Psoas muscle (tissue), 8 donors: Measurements from ENCODE around the gene PTGIR. TPM values are rescaled to one million over a fixed set of nuclear protein-coding genes. Genes with fewer than 3 reads are reported as not detected.
A peak's percentile ranks its signal among the peaks of the same experiment; 100 is the strongest.

Source experiments
- ATAC-seq, 4 donors: fragments of 200-7000 bp; cut with Tn5 transposase; one replicate each; pipeline ENCODE4 v1.9.1; 2020; ENCODE audit warnings: moderate library complexity in 3 of 4, mild to moderate bottlenecking in 2 of 4
- DNase-seq, 2 donors: peaks; one replicate each; pipeline ENCODE4 v3.0.0-alpha.2; 2020
- H3K27ac ChIP-seq: fragments of 200-600 bp; one replicate; pipeline ENCODE4 v1.8.0; 2022
- H3K27me3 ChIP-seq, 3 donors: fragments of 200-600 bp in 1 of 3; one replicate each; pipeline versions ENCODE4 v1.6.1 to v1.8.0; 2013 to 2022; ENCODE audit warnings: low read length in 2 of 3, mild to moderate bottlenecking in 2 of 3, moderate library complexity in 1 of 3; ENCODE audit not compliant: insufficient read depth in 3 of 3
- H3K36me3 ChIP-seq, 2 donors: fragments of 200-600 bp in 1 of 2; one replicate each; pipeline versions ENCODE4 v1.6.1 to v1.8.0; 2013 to 2022; ENCODE audit warnings: low read depth in 1 of 2, mild to moderate bottlenecking in 1 of 2, moderate library complexity in 1 of 2; ENCODE audit not compliant: insufficient read depth in 1 of 2
- H3K4me1 ChIP-seq: fragments of 200-600 bp; one replicate; pipeline ENCODE4 v1.8.0; 2022
- H3K4me3 ChIP-seq: fragments of 200-600 bp; one replicate; pipeline ENCODE4 v1.8.0; 2022; ENCODE audit warnings: mild to moderate bottlenecking
- H3K9me3 ChIP-seq: fragments of 200-600 bp; one replicate; pipeline ENCODE4 v1.8.0; 2022
- WGBS, 3 donors: extraction: QIAGEN DNeasy Blood & Tissue Kit; methylation state at CpG; one replicate each; pipeline versions ENCODE4 v1.1.6 to v1.1.7; 2013; 5-methylcytosine and 5-hydroxymethylcytosine counted together
- intact Hi-C, 2 donors: fragments of 100-400 bp; cut with DNase I; formaldehyde crosslinking; loops; one replicate each; pipeline versions ENCODE4 v1.11.0 to v1.14.2; 2022
- polyA plus RNA-seq, 3 donors: library from polyadenylated mRNA; stranded (reverse); fragments of 200-250 nt; gene quantifications; one replicate each; pipeline ENCODE4 v1.2.3, GENCODE V29; 2013
- total RNA-seq, 4 donors: library from RNA; stranded (reverse); fragmentation: NEBNext Ultra II Directional in 2 of 4; extraction: Animal tissue kit (Norgen Biotek cat#: 25700) in 2 of 4; gene quantifications; one replicate each; pipeline versions ENCODE4 v1.2.1 to v1.2.4, GENCODE V29; 2021 to 2023
- TF ChIP-seq, protein P1 (sequence below): fragments of 200-600 bp; IDR thresholded peaks from one replicate; pipeline ENCODE4 v1.8.0; 2022; ENCODE audit warnings: antibody characterized with exemption
- donor health status: healthy with polysubstance abuse.
- donor health status: DM: no; HTN: no; CAD: no; lungs with moderate emphysema.
- donor health status: Bipolar disorder and iron deficiency.
- donor health status: healthy.
- donor health status: DM: yes; HTN: yes; CAD: no.
- donor health status: DM: no; HTN: no; CAD: no.
- donor health status: DM: no; HTN: no; CAD: no.
- donor health status: DM: yes; HTN: yes; CAD: no.

Gene PTGIR
- total and polyA plus RNA-seq, 7 donors, result 0.74 to 7.0 (median 1.2) TPM

GRCh38 chr19:46623915-46624502, 880 bp downstream of the PTGIR start:
- TF ChIP-seq, protein P1, sequence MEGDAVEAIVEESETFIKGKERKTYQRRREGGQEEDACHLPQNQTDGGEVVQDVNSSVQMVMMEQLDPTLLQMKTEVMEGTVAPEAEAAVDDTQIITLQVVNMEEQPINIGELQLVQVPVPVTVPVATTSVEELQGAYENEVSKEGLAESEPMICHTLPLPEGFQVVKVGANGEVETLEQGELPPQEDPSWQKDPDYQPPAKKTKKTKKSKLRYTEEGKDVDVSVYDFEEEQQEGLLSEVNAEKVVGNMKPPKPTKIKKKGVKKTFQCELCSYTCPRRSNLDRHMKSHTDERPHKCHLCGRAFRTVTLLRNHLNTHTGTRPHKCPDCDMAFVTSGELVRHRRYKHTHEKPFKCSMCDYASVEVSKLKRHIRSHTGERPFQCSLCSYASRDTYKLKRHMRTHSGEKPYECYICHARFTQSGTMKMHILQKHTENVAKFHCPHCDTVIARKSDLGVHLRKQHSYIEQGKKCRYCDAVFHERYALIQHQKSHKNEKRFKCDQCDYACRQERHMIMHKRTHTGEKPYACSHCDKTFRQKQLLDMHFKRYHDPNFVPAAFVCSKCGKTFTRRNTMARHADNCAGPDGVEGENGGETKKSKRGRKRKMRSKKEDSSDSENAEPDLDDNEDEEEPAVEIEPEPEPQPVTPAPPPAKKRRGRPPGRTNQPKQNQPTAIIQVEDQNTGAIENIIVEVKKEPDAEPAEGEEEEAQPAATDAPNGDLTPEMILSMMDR, result no peak
- Histone ChIP-seq H3K9me3 (no peaks in the 10 kb centered on the region), H3K4me1 (peaks cover 6% of the 10 kb centered on the region), H3K27ac (no peak overlapping the region), H3K4me3 (peak overlapping the region; percentile 45), H3K27me3 (peaks cover 0 to 6% (median 0%) of the 10 kb centered on the region in 3 donors), H3K36me3 (no peaks in the 10 kb centered on the region)
- 90 to 96% (median 92%) methylated on average over 23 to 35 of the region's 35 CpGs for WGBS, 3 donors
- DNase-seq (no peak), ATAC-seq (no peak)
- intact Hi-C loops, result no loop called here

GRCh38 chr19:46622118-46622446, 2.8 kb downstream of the PTGIR start:
- Histone ChIP-seq H3K9me3 (no peaks in the 10 kb centered on the region), H3K27ac (no peak overlapping the region), H3K36me3 (no peaks in the 10 kb centered on the region), H3K4me1 (peaks cover 16% of the 10 kb centered on the region), H3K4me3 (peak overlapping the region; percentile 36), H3K27me3 (peaks cover 0 to 6% (median 0%) of the 10 kb centered on the region in 3 donors)
- TF ChIP-seq, protein P1, result no peak
- 63 to 74% (median 71%) methylated on average over 7 of the region's 7 CpGs for WGBS, 3 donors
- intact Hi-C loops, result no loop called here
- DNase-seq (peak; percentile 7 to 31), ATAC-seq (no peak)

GRCh38 chr19:46621191-46622117, 3.4 kb downstream of the PTGIR start:
- Histone ChIP-seq H3K36me3 (no peaks in the 10 kb centered on the region), H3K27ac (peak overlapping the region; percentile 23), H3K4me1 (peaks cover 21% of the 10 kb centered on the region), H3K4me3 (peak overlapping the region; percentile 36), H3K9me3 (no peaks in the 10 kb centered on the region), H3K27me3 (peaks cover 0 to 6% (median 0%) of the 10 kb centered on the region in 3 donors)
- WGBS, 3 donors, result 56 to 71% (median 61%) methylated on average over 32 of the region's 32 CpGs
- DNase-seq, result peak in 1 of 2 donors; percentile 35
- TF ChIP-seq, protein P1, result no peak
- no peak for ATAC-seq
- intact Hi-C loops, result no loop called here

DNA sequence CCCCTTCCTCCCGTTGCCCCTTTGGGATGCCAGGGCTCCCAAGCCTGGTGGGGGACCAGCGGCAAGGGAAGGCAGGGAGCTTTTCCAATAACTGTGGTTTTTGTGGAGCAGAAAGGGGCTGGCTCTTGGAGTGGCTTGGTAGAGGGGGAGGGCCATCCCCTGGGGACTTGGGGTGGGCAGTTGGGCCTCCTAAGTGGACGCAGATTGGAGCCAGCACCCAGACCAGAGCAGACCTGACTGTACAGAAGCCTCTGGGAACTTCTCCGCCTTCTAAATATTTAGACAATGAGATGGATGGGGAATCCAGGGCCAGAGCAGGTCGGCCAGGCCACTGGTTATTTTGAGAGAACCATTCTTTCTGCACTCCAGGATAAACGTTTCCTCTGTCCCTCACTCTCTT, 4.2 kb downstream of the PTGIR start:
- Histone ChIP-seq H3K36me3 (no peaks in the 10 kb centered on the region), H3K4me1 (peaks cover 21% of the 10 kb centered on the region), H3K27ac (peak overlapping the region; percentile 21), H3K27me3 (peaks cover 0 to 6% (median 0%) of the 10 kb centered on the region in 3 donors), H3K4me3 (peak overlapping the region; percentile 36), H3K9me3 (no peaks in the 10 kb centered on the region)
- ATAC-seq (no peak), DNase-seq (peak in 1 of 2 donors; percentile 42)
- TF ChIP-seq, protein P1, result no peak
- WGBS, 3 donors, result 43 to 58% (median 50%) methylated on average over 6 of the region's 6 CpGs
- intact Hi-C loops, result no loop called here
